Measurements from ENCODE around the gene CBR1.

DNA sequence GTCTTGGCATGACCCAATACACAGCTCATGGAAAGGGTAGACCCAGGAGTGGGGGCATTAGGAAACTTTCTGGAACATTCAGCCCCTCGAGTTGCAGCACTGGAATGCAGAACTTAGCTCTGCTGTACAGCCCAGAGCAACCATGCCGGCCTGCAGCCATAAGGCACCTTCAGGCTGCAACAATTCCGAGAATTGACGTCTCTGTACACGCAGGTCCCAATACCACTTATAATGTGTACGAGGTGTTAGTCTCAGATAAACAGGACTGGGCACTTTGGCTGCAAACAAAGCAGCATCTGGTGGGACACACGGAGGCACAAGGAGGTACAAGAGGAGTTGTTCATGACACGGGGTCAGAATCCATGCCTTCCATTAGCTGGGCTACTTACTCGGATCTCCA is 7.9 kb downstream of the CBR1 start:
- TF ChIP-seq, protein P1, sequence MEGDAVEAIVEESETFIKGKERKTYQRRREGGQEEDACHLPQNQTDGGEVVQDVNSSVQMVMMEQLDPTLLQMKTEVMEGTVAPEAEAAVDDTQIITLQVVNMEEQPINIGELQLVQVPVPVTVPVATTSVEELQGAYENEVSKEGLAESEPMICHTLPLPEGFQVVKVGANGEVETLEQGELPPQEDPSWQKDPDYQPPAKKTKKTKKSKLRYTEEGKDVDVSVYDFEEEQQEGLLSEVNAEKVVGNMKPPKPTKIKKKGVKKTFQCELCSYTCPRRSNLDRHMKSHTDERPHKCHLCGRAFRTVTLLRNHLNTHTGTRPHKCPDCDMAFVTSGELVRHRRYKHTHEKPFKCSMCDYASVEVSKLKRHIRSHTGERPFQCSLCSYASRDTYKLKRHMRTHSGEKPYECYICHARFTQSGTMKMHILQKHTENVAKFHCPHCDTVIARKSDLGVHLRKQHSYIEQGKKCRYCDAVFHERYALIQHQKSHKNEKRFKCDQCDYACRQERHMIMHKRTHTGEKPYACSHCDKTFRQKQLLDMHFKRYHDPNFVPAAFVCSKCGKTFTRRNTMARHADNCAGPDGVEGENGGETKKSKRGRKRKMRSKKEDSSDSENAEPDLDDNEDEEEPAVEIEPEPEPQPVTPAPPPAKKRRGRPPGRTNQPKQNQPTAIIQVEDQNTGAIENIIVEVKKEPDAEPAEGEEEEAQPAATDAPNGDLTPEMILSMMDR (IDR thresholded peaks at IDR 0.05) = no peak
- TF ChIP-seq EZH2 (IDR thresholded peaks at IDR 0.05; ENCODE audit: borderline replicate concordance, insufficient read depth, low read depth, low read length, poor library complexity, severe bottlenecking) = no peak

Data from B cell (primary cell).